ENCODE data around the gene MYMX. TPM values are rescaled to one million over a fixed set of nuclear protein-coding genes. Genes with fewer than 3 reads are reported as not detected.

The MYMX gene
- total RNA-seq, 1 donor from 2014 or later, result not detected

- no peak overlapping the region for H3K4me2 ChIP-seq (ENCODE audit: low read length)
- H3K9me3 ChIP-seq (ENCODE audit: insufficient read depth, low read depth, low read length), result no peaks in the 10 kb centered on the region
- no peaks in the 10 kb centered on the region for H3K27me3 ChIP-seq (ENCODE audit: insufficient read depth, low read length)
- Mint-ChIP-seq H3K36me3 (ENCODE audit: low read depth, unreplicated experiment) (peaks cover 5% of the 10 kb centered on the region), H3K9me3 (ENCODE audit: unreplicated experiment) (no peaks in the 10 kb centered on the region), H3K27ac (ENCODE audit: unreplicated experiment) (no peak overlapping the region), H3K4me3 (ENCODE audit: unreplicated experiment) (no peak overlapping the region), H3K4me1 (ENCODE audit: low read depth, unreplicated experiment) (peaks cover 15% of the 10 kb centered on the region), H3K27me3 (ENCODE audit: low read depth, unreplicated experiment) (peaks cover 16% of the 10 kb centered on the region)
- peaks cover 17% of the 10 kb centered on the region for H3K4me1 ChIP-seq (ENCODE audit: insufficient read depth, low read length)
- DNase-seq (ENCODE audit: low read depth), result no peak
- H2AFZ ChIP-seq (ENCODE audit: low read depth, low read length), result no peak overlapping the region
- no peak overlapping the region for H3K4me3 ChIP-seq (ENCODE audit: insufficient read depth, low read depth, low read length)
- peaks cover 16% of the 10 kb centered on the region for H4K20me1 ChIP-seq (ENCODE audit: insufficient read depth, low read length)
- no peaks in the 10 kb centered on the region for H3K79me2 ChIP-seq (ENCODE audit: insufficient read depth, low read length)
- no peak overlapping the region for H3K9ac ChIP-seq (ENCODE audit: low read length)
- no peak for FAIRE-seq
- H3K27ac ChIP-seq (ENCODE audit: low read depth, low read length), result no peak overlapping the region
- H3K36me3 ChIP-seq (ENCODE audit: insufficient read depth, low read length), result no peaks in the 10 kb centered on the region
- TF ChIP-seq, protein P1, sequence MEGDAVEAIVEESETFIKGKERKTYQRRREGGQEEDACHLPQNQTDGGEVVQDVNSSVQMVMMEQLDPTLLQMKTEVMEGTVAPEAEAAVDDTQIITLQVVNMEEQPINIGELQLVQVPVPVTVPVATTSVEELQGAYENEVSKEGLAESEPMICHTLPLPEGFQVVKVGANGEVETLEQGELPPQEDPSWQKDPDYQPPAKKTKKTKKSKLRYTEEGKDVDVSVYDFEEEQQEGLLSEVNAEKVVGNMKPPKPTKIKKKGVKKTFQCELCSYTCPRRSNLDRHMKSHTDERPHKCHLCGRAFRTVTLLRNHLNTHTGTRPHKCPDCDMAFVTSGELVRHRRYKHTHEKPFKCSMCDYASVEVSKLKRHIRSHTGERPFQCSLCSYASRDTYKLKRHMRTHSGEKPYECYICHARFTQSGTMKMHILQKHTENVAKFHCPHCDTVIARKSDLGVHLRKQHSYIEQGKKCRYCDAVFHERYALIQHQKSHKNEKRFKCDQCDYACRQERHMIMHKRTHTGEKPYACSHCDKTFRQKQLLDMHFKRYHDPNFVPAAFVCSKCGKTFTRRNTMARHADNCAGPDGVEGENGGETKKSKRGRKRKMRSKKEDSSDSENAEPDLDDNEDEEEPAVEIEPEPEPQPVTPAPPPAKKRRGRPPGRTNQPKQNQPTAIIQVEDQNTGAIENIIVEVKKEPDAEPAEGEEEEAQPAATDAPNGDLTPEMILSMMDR (IDR thresholded peaks at IDR 0.05; ENCODE audit: insufficient read depth, low read depth, low read length), result no peak
- TF ChIP-seq EZH2 (IDR thresholded peaks at IDR 0.05; ENCODE audit: insufficient read depth, low read length), result no peak
Measured at GRCh38 chr6:44227148-44227793, 10.5 kb downstream of the MYMX start.

DNA sequence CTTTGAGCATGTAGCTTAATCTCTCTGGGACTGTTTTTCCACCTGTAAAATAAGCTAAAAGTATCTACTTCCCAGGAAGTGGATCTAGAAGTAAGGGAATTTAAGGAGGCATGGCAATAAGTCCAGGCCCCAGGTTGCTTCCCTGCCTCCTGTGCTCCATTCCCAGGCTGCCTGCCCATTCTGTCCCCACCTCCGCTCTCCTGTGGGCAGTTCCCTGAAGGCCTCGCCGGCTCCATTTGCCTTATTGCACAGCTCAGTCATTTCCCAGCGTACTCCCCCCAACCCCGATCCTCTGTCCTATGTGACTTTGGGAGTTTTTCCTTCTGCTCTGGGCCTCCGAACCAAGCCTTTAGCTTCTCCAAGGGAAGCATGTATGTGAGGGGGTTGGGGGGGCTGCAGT is 11.3 kb downstream of the MYMX start:
- no peaks in the 10 kb centered on the region for H3K9me3 ChIP-seq (ENCODE audit: insufficient read depth, low read depth, low read length)
- TF ChIP-seq EZH2 (IDR thresholded peaks at IDR 0.05; ENCODE audit: insufficient read depth, low read length), result no peak
- TF ChIP-seq, protein P1 (IDR thresholded peaks at IDR 0.05; ENCODE audit: insufficient read depth, low read depth, low read length), result no peak
- no peak overlapping the region for H3K4me3 Mint-ChIP-seq (ENCODE audit: unreplicated experiment)
- peaks cover 16% of the 10 kb centered on the region for H4K20me1 ChIP-seq (ENCODE audit: insufficient read depth, low read length)
- DNase-seq (ENCODE audit: low read depth), result no peak
- no peak overlapping the region for H3K27ac ChIP-seq (ENCODE audit: low read depth, low read length)
- H2AFZ ChIP-seq (ENCODE audit: low read depth, low read length), result no peak overlapping the region
- no peak overlapping the region for H3K27ac Mint-ChIP-seq (ENCODE audit: unreplicated experiment)
- no peak overlapping the region for H3K4me3 ChIP-seq (ENCODE audit: insufficient read depth, low read depth, low read length)
- H3K79me2 ChIP-seq (ENCODE audit: insufficient read depth, low read length), result no peaks in the 10 kb centered on the region
- H3K9me3 Mint-ChIP-seq (ENCODE audit: unreplicated experiment), result no peaks in the 10 kb centered on the region
- no peak for FAIRE-seq
- H3K36me3 Mint-ChIP-seq (ENCODE audit: low read depth, unreplicated experiment), result peaks cover 5% of the 10 kb centered on the region
- no peak overlapping the region for H3K4me2 ChIP-seq (ENCODE audit: low read length)
- peaks cover 10% of the 10 kb centered on the region for H3K4me1 Mint-ChIP-seq (ENCODE audit: low read depth, unreplicated experiment)
- H3K27me3 ChIP-seq (ENCODE audit: insufficient read depth, low read length), result no peaks in the 10 kb centered on the region
- H3K4me1 ChIP-seq (ENCODE audit: insufficient read depth, low read length), result peaks cover 12% of the 10 kb centered on the region
- H3K27me3 Mint-ChIP-seq (ENCODE audit: low read depth, unreplicated experiment), result peaks cover 18% of the 10 kb centered on the region
- no peaks in the 10 kb centered on the region for H3K36me3 ChIP-seq (ENCODE audit: insufficient read depth, low read length)
- no peak overlapping the region for H3K9ac ChIP-seq (ENCODE audit: low read length)

GRCh38 chr6:44228433-44228832 is 11.7 kb downstream of the MYMX start:
- no peak overlapping the region for H3K27ac ChIP-seq (ENCODE audit: low read depth, low read length)
- no peak overlapping the region for H3K4me2 ChIP-seq (ENCODE audit: low read length)
- no peaks in the 10 kb centered on the region for H3K9me3 Mint-ChIP-seq (ENCODE audit: unreplicated experiment)
- peaks cover 10% of the 10 kb centered on the region for H3K4me1 Mint-ChIP-seq (ENCODE audit: low read depth, unreplicated experiment)
- H3K9me3 ChIP-seq (ENCODE audit: insufficient read depth, low read depth, low read length), result no peaks in the 10 kb centered on the region
- H3K36me3 Mint-ChIP-seq (ENCODE audit: low read depth, unreplicated experiment), result peaks cover 5% of the 10 kb centered on the region
- no peaks in the 10 kb centered on the region for H3K36me3 ChIP-seq (ENCODE audit: insufficient read depth, low read length)
- DNase-seq (ENCODE audit: low read depth) (no peak), FAIRE-seq (no peak)
- no peak overlapping the region for H3K4me3 ChIP-seq (ENCODE audit: insufficient read depth, low read depth, low read length)
- H4K20me1 ChIP-seq (ENCODE audit: insufficient read depth, low read length), result peaks cover 16% of the 10 kb centered on the region
- H3K27ac Mint-ChIP-seq (ENCODE audit: unreplicated experiment), result no peak overlapping the region
- no peak overlapping the region for H3K4me3 Mint-ChIP-seq (ENCODE audit: unreplicated experiment)
- no peaks in the 10 kb centered on the region for H3K27me3 ChIP-seq (ENCODE audit: insufficient read depth, low read length)
- TF ChIP-seq, protein P1 (IDR thresholded peaks at IDR 0.05; ENCODE audit: insufficient read depth, low read depth, low read length), result no peak
- no peak for TF ChIP-seq EZH2 (IDR thresholded peaks at IDR 0.05; ENCODE audit: insufficient read depth, low read length)
- no peak overlapping the region for H3K9ac ChIP-seq (ENCODE audit: low read length)
- peaks cover 18% of the 10 kb centered on the region for H3K27me3 Mint-ChIP-seq (ENCODE audit: low read depth, unreplicated experiment)
- H3K4me1 ChIP-seq (ENCODE audit: insufficient read depth, low read length), result peaks cover 11% of the 10 kb centered on the region
- H2AFZ ChIP-seq (ENCODE audit: low read depth, low read length), result no peak overlapping the region
- H3K79me2 ChIP-seq (ENCODE audit: insufficient read depth, low read length), result no peaks in the 10 kb centered on the region
